CD4-positive, alpha-beta T cell treated with Interleukin-6 at 100 ng/mL for 8 hours (primary cell): ENCODE data around the gene TMEM269.

Experiments used
- DNase-seq: peaks from one replicate; pipeline ENCODE4 v3.0.0-alpha.2; 2020; ENCODE audit warnings: mixed read lengths, low spot score

TMEM269 gene

GRCh38 chr1:42784946-42785693 is at the start of gene TMEM269:
Gene TMEM269 (plus strand): TSS chr1:42784991. CDS start chr1:42789894, 4,903 bp downstream.
- DNase-seq = peak; percentile 27

GRCh38 chr1:42735056-42735455 is 49.7 kb upstream of the TMEM269 start:
- no peak for DNase-seq

GRCh38 chr1:42735477-42736105 is 49.2 kb upstream of the TMEM269 start:
- no peak for DNase-seq

- no peak for DNase-seq
Observed at GRCh38 chr1:42736152-42736551, 48.6 kb upstream of the TMEM269 start.

GRCh38 chr1:42736571-42737200 is 48.1 kb upstream of the TMEM269 start:
- DNase-seq = no peak

GRCh38 chr1:42737257-42737656 is 47.5 kb upstream of the TMEM269 start:
- no peak for DNase-seq

GRCh38 chr1:42737986-42738677 is 46.7 kb upstream of the TMEM269 start:
- DNase-seq = no peak

- DNase-seq = no peak
Observed at GRCh38 chr1:42738678-42739226, 46.0 kb upstream of the TMEM269 start.

GRCh38 chr1:42739753-42740700 is 44.8 kb upstream of the TMEM269 start, which contains the start of gene CLDN19:
Gene CLDN19 (minus strand): TSS chr1:42740236. CDS start chr1:42740063, 173 bp downstream.
- DNase-seq = no peak

- no peak for DNase-seq
Observed at GRCh38 chr1:42740851-42741580, 43.8 kb upstream of the TMEM269 start.

- DNase-seq = no peak
Observed at GRCh38 chr1:42741706-42742105, 43.1 kb upstream of the TMEM269 start.

- no peak for DNase-seq
Observed at GRCh38 chr1:42742141-42742540, 42.6 kb upstream of the TMEM269 start.

GRCh38 chr1:42742617-42743316 is 42.0 kb upstream of the TMEM269 start:
- DNase-seq = no peak

- DNase-seq = no peak
Observed at GRCh38 chr1:42743317-42744147, 41.3 kb upstream of the TMEM269 start.

- DNase-seq = no peak
Observed at GRCh38 chr1:42744148-42744413, 40.7 kb upstream of the TMEM269 start.

- no peak for DNase-seq
Observed at GRCh38 chr1:42745851-42746250, 38.9 kb upstream of the TMEM269 start.

- DNase-seq = no peak
Observed at GRCh38 chr1:42746436-42747105, 38.2 kb upstream of the TMEM269 start.

- peak; percentile 27 for DNase-seq
Observed at GRCh38 chr1:42747125-42747524, 37.7 kb upstream of the TMEM269 start.
